HS-5 (cell line): Measurements from ENCODE around the gene SSC4D.

ENCODE experiments used
- DNase-seq: peaks from one replicate; pipeline ENCODE4 v3.0.0-alpha.2; 2012; ENCODE audit warnings: low read depth

The SSC4D gene

DNA sequence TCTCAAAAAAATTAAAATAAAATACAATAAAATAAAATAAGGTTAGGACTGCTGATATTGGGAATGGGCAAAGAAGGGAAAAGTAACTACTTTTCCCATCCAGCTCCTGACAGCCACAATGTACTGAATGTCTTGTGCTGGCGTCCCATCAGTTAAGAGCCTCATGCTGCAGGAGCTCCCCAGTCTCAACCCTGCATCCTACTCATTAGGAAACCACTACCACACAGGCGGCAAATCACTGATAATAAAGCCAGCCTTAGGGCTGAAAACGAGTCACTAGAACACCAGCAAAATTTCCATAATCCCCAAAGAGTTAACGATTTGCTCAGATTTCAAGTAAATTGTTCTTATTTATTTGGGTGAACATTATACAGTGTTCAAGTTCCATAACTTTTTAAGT, 55.0 kb downstream of the SSC4D start:
- no peak for DNase-seq

DNA sequence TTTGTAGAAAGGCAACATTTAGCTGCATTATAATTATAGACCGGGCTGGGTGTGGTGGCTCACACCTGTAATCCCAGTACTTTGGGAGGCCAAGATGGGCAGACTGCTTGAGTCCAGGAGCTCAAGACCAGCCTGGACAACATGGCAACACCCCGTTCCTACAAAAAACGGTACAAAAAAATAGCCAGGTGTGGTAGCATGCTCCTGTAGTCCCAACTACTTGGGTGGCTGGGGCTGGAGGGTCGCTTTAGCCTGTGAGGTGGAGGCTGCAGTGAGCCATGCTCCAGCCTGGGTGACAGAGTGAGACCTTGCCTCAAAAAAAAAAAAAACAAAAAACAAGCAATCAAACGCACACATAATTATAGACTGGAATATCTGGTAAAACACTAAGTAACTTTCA, 55.8 kb downstream of the SSC4D start:
- DNase-seq = no peak

DNA sequence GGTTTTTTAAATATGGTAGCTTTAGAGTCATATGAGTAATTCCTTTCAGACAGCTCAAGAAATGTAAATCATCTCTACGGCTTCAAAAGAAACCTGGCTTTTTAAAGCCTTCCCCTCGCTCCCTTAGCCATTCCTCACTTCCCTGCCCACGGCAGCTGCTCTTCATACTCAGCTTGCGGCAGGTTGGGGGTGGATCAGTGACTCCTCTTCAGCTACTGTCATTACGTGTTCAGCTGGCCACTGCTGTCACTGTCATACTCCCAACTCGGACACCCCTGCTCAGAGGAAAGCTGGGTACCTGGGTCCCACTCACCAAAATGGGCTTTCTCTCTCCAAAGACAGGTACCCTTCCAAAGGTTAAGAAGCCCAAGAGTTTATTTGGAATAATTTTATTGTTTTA, 57.3 kb downstream of the SSC4D start:
- DNase-seq = no peak

DNA sequence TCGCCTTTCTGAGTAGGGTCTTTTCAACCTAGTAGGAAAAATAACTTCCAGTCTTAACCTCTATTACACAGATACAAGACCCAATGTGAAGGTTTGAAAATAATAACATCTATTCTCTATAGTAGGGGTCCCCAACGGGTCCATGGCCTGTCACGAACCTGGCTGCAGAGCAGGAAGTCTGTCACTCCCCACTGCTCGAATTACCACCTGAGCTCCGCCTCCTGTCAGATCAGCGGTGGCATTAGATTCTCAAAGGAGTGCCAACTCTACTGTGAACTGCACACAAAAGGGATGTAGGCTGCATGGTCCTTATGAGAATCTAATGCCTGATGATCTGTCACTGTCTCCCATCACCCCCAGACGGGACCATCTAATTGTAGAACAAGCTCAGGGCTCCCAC, 58.1 kb downstream of the SSC4D start:
- no peak for DNase-seq

DNA sequence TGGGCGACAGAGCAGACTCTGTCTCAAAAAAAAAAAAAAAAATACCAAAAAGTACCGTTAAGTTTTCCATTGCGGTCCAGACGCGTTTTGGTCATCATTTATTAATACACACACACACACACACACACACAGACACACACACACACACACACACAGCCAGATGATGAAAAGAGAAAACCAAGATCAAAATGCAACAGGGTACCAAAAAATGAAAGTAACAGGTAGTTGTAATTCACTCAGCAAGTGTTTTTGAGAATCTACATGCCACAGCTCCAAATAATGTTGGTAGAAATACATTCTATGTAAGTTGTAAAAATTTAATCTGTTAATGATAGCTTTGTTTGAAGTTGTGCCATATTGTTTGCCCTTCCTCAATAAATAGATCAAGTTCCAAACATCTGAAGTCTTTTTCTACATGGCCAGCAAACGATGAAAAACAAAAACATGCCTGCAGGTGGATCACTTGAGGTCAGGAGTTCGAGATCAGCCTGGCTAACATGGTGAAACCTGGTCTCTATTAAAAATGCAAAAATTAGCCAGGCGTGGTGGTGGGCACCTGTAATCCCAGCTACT, 60.1 kb downstream of the SSC4D start:
- DNase-seq = no peak

DNA sequence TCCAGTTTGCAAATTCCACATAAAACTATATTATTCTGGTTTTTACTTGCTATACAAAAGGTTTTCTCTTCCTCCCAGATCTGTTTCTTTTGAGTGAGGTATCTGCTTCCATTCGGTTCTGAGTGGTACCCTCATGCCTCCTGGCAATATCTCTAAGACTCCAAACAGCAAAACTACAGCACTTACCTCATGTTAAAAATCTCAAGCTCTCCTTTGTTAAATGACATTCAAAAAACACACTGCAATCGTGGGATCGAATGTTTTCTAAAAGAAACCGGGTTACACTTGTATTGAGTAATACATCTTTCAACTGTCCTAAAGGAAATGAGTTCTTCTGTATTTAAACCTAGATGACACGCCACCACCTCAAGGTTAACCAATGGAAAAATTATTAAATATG, 61.8 kb downstream of the SSC4D start:
- no peak for DNase-seq

DNA sequence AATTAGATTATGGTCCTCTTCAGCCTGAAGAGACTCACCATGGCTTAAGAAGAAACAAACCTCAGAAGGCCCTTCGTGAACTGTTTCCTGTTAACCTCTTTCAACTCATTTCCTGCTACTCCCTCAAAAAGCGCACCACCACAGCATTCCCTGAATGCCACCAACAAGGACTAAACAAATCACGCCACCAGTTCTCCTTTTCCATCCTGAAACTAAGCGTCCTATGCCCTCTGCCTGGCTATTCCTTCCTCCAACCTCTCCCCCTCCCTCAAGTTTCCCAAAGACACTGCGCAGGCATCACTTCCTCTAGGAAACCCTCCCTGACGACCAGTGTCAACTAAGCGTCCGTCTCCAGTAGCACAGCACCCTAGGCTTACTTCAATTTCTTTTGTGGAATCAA, 62.7 kb downstream of the SSC4D start:
- no peak for DNase-seq

DNA sequence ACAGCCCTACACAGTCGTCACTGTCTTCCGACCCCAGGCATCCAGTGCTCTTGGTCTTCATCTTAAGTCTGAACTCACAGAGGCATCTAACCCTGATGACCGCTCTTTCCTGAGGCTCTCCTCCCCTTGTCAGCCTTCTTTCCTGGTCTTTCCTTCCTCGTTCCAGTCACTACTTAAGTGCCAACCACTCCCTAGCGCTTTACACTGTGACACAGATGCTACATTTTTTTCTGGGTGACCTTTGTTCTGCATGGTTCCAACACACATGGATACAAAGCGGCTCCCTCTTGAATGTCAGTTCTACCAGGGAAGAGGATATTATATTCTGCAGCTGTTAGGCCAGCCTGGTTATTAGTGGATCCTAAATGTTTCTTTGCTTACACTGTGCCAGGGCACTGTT, 63.4 kb downstream of the SSC4D start:
- no peak for DNase-seq

DNA sequence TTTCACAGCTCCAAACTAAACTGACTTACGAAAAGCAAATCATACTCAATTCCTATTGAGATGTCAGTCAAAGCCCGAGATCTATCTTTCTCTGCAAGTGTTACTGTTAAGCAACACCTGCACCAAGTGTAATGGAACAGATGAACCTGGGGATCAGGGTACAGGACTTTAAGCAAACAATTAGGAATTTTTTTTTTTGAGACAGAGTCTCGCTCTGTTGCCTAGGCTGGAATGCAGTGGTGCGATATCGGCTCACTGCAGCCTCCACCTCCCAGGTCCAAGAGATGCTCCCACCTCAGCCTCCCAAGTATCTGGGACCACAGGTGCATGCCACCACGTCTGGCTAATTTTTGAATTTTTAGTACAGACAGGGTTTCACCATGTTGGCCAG, 65.6 kb downstream of the SSC4D start:
- no peak for DNase-seq

DNA sequence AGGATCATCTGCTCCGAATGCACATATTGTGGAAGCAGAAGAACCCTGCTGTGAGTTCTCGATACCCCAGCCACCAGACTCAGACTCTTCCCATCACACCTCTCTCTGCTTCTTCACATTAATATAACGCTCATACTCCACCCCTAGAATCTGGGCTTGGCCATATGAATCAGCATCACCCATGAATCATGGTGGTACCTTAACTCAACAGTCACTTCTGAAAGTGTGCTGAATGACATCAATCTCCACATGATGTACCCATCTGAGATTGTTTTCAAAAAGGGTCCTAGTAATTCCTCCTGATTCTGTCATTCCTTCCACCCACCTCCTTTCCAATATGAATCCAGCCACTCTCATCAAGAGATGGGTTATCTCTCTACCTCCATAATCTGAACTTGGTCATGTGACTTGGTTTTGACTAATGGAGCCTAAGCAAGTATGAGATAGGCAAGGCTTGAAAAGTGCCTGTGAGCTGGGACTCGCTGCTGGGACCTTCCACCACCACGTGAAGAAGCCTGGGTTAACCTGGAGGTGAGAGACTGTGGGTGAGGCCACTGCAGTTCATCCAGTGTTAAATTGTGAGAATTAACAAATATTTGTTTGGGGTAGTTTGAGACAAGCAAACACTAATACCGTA, 66.1 kb downstream of the SSC4D start:
- no peak for DNase-seq

DNA sequence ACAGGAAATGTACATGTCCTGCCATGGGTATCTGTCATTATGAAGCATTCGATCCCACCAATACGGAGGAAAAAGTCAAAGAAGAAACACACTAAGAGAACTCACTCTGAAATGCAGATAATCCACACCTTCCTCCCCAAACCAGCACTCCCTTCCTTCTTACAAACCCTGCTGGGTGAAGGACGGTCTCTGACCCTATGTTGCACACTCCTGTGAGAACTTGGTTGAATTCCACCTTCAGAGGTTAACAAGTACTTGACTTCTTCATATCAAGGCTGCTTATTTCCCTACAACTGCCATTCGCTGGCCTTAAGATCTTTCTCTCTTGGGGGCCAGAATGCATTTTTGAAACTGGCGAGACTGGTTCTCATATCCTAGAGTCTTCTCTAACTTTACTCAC, 67.3 kb downstream of the SSC4D start:
- no peak for DNase-seq

DNA sequence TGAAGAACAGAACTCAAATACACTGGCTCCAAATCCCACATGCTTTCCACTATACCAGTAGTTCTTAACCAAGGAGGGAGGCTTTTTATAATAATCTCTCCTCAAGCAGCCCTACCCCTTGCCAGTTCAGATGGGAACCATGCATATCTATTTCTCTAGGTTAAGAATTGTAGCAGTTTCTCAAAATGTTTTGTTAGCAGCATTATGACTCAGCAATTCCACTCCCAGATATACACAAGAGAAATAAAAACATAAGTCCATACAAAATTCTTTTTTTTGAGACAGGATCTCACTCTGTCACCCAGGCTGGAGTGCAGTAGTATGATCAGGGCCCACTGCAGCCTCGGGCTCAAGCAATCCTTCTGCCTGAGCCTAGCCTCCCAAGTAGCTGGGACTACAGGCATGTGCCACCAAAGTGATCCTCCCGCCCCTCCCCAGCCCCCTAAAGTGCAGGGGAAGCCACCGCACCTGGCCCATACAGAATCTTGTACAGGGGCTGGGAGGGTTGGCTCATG, 68.8 kb downstream of the SSC4D start:
- no peak for DNase-seq
